Body of pancreas (tissue), 4 donors: ENCODE measurements around the gene NOA1.

Source experiments
- POLR2A ChIP-seq, 3 donors: fragments of 450-650 bp; IDR thresholded peaks; one replicate each; pipeline ENCODE4 v1.6.1; 2016; ENCODE audit warnings: antibody characterized with exemption in 3 of 3, mild to moderate bottlenecking in 2 of 3
- TF ChIP-seq, protein P1 (sequence below), 7 experiments: fragments of 450-650 bp in 4 of 7; fragments of 200-600 bp in 3 of 7; sonication (generic) in 3 of 7; IDR thresholded peaks; one replicate each; pipeline ENCODE4 v1.5.1; 2016 to 2019; ENCODE audit warnings: antibody characterized with exemption in 7 of 7

DNA sequence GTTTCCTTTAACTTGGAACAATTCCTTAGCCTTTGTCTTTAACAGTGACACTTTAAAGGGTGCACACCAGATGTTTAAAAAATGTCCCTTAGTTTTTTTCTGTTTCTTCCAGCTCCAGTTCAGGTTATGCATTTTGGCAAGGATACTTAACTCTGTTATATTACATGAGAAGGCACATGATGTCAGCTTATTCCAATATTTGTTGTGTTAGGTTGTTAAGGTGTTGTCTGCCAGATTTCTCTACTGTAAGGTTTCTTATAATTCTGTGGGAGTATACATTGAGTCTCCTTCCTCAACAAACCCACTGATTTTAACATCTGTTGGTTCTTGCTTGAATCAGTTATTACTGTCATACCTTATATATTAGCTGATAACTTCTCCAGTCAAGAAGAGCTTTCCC lies 36.4 kb downstream of the NOA1 start:
- TF ChIP-seq, protein P1, sequence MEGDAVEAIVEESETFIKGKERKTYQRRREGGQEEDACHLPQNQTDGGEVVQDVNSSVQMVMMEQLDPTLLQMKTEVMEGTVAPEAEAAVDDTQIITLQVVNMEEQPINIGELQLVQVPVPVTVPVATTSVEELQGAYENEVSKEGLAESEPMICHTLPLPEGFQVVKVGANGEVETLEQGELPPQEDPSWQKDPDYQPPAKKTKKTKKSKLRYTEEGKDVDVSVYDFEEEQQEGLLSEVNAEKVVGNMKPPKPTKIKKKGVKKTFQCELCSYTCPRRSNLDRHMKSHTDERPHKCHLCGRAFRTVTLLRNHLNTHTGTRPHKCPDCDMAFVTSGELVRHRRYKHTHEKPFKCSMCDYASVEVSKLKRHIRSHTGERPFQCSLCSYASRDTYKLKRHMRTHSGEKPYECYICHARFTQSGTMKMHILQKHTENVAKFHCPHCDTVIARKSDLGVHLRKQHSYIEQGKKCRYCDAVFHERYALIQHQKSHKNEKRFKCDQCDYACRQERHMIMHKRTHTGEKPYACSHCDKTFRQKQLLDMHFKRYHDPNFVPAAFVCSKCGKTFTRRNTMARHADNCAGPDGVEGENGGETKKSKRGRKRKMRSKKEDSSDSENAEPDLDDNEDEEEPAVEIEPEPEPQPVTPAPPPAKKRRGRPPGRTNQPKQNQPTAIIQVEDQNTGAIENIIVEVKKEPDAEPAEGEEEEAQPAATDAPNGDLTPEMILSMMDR (IDR thresholded peaks at IDR 0.05), result no peak
- no peak for TF ChIP-seq POLR2A (IDR thresholded peaks at IDR 0.05)
